Upper lobe of right lung (tissue), 1 donor: ENCODE measurements around the gene SMARCA2. TPM values are rescaled to one million over a fixed set of nuclear protein-coding genes. Genes with fewer than 3 reads are reported as not detected.

Experiments
- ATAC-seq: fragments of 200-7000 bp; cut with Tn5 transposase; one replicate; pipeline ENCODE4 v1.9.1; 2020; ENCODE audit warnings: mild to moderate bottlenecking, moderate library complexity
- DNase-seq: peaks from one replicate; pipeline ENCODE4 v3.0.0-alpha.2; 2020
- H3K27ac ChIP-seq: fragments of 200-600 bp; one replicate; pipeline ENCODE4 v1.8.0; 2022
- H3K27me3 ChIP-seq: fragments of 200-600 bp; one replicate; pipeline ENCODE4 v1.8.0; 2022; ENCODE audit warnings: mild to moderate bottlenecking
- H3K36me3 ChIP-seq: fragments of 200-600 bp; one replicate; pipeline ENCODE4 v1.8.0; 2022
- H3K4me1 ChIP-seq: fragments of 200-600 bp; one replicate; pipeline ENCODE4 v1.8.0; 2022
- H3K4me3 ChIP-seq: fragments of 200-600 bp; one replicate; pipeline ENCODE4 v1.8.0; 2022; ENCODE audit warnings: mild to moderate bottlenecking
- H3K9me3 ChIP-seq: fragments of 200-600 bp; one replicate; pipeline ENCODE4 v1.8.0; 2022
- CTCF ChIP-seq: fragments of 200-600 bp; IDR thresholded peaks from one replicate; pipeline ENCODE4 v1.8.0; 2022; ENCODE audit warnings: antibody characterized with exemption
- intact Hi-C: fragments of 100-400 bp; cut with DNase I; formaldehyde crosslinking; loops from one replicate; pipeline ENCODE4 v1.11.0; 2022
- total RNA-seq: library from RNA; stranded (reverse); fragmentation: NEBNext Ultra II Directional; extraction: Animal tissue kit (Norgen Biotek cat#: 25700); gene quantifications from one replicate; pipeline ENCODE4 v1.2.1, GENCODE V29; 2021
- donor health status: DM: no; HTN: yes; CAD: no; lungs with severe emphysema.

SMARCA2 gene
- total RNA-seq, 1 donor from 2014 or later, result 147 TPM

DNA sequence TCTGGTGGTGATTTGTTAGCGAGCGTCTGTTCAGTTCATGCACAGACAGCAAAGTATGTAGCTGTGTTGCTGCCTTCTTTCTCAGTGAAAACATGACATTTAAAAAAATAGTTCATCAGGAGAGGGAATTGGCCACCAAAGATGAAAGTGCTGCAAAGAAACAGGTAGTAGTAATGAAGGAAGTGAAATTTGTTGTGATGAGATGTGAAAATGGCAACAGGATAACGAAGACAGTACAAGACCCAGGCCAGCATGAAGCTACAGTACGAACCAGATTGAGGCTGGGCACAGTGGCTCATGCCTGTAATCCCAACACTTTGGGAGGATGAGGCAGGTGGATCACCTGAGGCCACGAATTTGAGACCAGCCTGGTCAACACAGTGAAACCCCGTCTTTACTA is 136.0 kb downstream of the SMARCA2 start:
- H3K4me1 ChIP-seq, result no peaks in the 10 kb centered on the region
- no peak for TF ChIP-seq CTCF
- intact Hi-C loops, result no loop called here
- no peak overlapping the region for H3K4me3 ChIP-seq
- no peak overlapping the region for H3K27ac ChIP-seq
- H3K27me3 ChIP-seq, result no peaks in the 10 kb centered on the region
- ATAC-seq (no peak), DNase-seq (no peak)
- no peaks in the 10 kb centered on the region for H3K9me3 ChIP-seq
- no peaks in the 10 kb centered on the region for H3K36me3 ChIP-seq

DNA sequence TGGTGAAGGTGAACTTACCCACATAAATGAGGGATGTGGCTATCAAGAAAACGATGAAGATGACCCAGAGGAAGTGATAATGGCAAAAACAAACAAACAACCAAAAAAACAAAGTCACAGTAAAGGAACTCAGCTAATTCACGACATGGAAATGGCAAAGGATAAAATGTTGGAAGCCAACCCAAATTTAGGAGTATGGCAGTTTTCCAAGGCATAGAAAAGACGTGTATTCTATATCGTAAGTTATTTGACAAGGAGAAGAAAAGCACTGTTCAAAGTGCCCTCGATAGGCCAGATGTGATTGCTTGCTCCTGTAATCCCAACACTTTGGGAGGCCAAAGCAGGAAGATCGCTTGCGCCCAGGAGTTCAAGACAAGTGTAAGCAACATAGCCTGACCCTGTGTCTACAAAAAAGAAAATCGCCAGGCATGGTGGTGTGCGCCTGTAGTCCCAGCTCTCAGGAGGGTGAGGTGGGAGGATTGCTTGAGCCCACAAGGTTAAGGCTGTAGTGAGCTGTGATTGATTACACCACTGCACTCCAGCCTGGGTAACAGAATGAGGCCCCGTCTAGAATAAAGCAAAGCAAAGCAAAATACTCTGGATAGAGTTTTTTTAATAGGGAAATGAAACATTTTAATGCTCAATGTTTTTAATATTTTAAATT is 138.0 kb downstream of the SMARCA2 start:
- no peak for DNase-seq
- Histone ChIP-seq H3K4me1 (peaks cover 13% of the 10 kb centered on the region), H3K4me3 (no peak overlapping the region), H3K27me3 (no peaks in the 10 kb centered on the region), H3K9me3 (no peaks in the 10 kb centered on the region), H3K36me3 (no peaks in the 10 kb centered on the region), H3K27ac (no peak overlapping the region)
- intact Hi-C loops, result no loop called here
- no peak for TF ChIP-seq CTCF
- ATAC-seq, result no peak

DNA sequence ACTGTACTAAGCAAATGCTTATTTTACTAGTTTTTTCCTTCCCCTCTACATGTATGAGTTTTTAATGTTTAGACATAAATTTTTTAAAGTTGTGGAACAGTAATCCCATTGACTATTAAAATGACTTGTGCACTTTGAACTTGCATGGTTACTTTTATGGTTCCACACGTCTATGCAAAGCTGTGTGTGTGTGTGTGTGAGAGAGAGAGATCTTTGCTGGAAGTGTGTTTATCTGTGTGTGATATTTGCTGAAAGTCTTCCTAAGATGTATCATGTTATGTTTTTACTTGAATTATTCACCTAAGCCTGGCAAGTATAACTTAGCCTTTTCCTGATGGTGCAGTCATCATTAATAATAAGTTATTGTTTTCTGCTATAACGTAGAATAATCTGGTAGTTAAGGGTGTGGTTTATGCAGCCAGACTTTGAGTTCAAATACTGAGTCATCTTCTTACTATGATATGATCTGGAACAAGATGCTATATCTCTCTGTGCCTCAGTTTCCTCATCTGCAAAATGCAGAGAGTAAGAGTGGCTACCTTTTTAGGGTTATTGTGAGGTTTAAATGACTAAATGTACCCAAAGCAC is 138.6 kb downstream of the SMARCA2 start:
- no peak for TF ChIP-seq CTCF
- no peak for ATAC-seq
- intact Hi-C loops, result no loop called here
- no peaks in the 10 kb centered on the region for H3K9me3 ChIP-seq
- H3K27ac ChIP-seq, result no peak overlapping the region
- DNase-seq, result no peak
- no peak overlapping the region for H3K4me3 ChIP-seq
- H3K36me3 ChIP-seq, result no peaks in the 10 kb centered on the region
- H3K4me1 ChIP-seq, result peaks cover 16% of the 10 kb centered on the region
- H3K27me3 ChIP-seq, result no peaks in the 10 kb centered on the region

GRCh38 chr9:2154731-2155130 is 139.6 kb downstream of the SMARCA2 start:
- no peaks in the 10 kb centered on the region for H3K9me3 ChIP-seq
- TF ChIP-seq CTCF, result no peak
- H3K27ac ChIP-seq, result no peak overlapping the region
- no peaks in the 10 kb centered on the region for H3K36me3 ChIP-seq
- no peaks in the 10 kb centered on the region for H3K27me3 ChIP-seq
- DNase-seq, result no peak
- no peak overlapping the region for H3K4me3 ChIP-seq
- intact Hi-C loops, result no loop called here
- peaks cover 20% of the 10 kb centered on the region for H3K4me1 ChIP-seq
- no peak for ATAC-seq

- ATAC-seq (no peak), DNase-seq (no peak)
- Histone ChIP-seq H3K4me1 (peaks cover 26% of the 10 kb centered on the region), H3K27ac (no peak overlapping the region), H3K36me3 (no peaks in the 10 kb centered on the region), H3K27me3 (no peaks in the 10 kb centered on the region), H3K4me3 (no peak overlapping the region), H3K9me3 (no peaks in the 10 kb centered on the region)
- TF ChIP-seq CTCF, result no peak
- intact Hi-C loops, result no loop called here
These were observed 140.8 kb downstream of the SMARCA2 start for GRCh38 chr9:2155966-2156365.
